ENCODE measurements around the gene PWP2.
"Not testable (repeated sequence)": the region's sequence is repeated elsewhere in the genome, so short reads cannot be mapped to it uniquely, and the experiment has no call there.

GRCh38 chr21:44171962-44172572, 64.9 kb downstream of the PWP2 start:
- not testable (repeated sequence) for TF ChIP-seq LEF1 (IDR thresholded peaks at IDR 0.05; ENCODE audit: borderline replicate concordance); HDGF (IDR thresholded peaks at IDR 0.05; ENCODE audit: borderline replicate concordance); BHLHE40 (IDR thresholded peaks at IDR 0.05; ENCODE audit: borderline replicate concordance); SUZ12 (IDR thresholded peaks at IDR 0.05); TARDBP (IDR thresholded peaks at IDR 0.05); FOXM1 (IDR thresholded peaks at IDR 0.05; ENCODE audit: borderline replicate concordance); CTBP1 (IDR thresholded peaks at IDR 0.05; ENCODE audit: borderline replicate concordance); SP1 (IDR thresholded peaks at IDR 0.05); NFRKB (IDR thresholded peaks at IDR 0.05); FOXK2 (IDR thresholded peaks at IDR 0.05); ZNF384 (IDR thresholded peaks at IDR 0.05)

All from HEK293T (cell line).